ENCODE measurements around the gene SLC29A3. TPM values are rescaled to one million over a fixed set of nuclear protein-coding genes. Genes with fewer than 3 reads are reported as not detected.

Gene SLC29A3
- total RNA-seq, 1 donor from 2014 or later: 11.4 TPM

- Mint-ChIP-seq H3K4me1 (no peaks in the 10 kb centered on the region), H3K9me3 (no peaks in the 10 kb centered on the region), H3K27ac (no peak overlapping the region), H3K36me3 (peaks cover 2% of the 10 kb centered on the region), H3K4me3 (no peak overlapping the region), H3K27me3 (ENCODE audit: low read depth) (no peaks in the 10 kb centered on the region)
- TF ChIP-seq CTCF (IDR thresholded peaks at IDR 0.05; ENCODE audit: unreplicated experiment): no peak
- no peak for DNase-seq (ENCODE audit: low spot score in 2 of 2, unreplicated experiment in 2 of 2)
Observed at GRCh38 chr10:71351087-71351486, 32.0 kb downstream of the SLC29A3 start.

GRCh38 chr10:71351628-71352319 lies 32.7 kb downstream of the SLC29A3 start:
- no peak for DNase-seq (ENCODE audit: low spot score in 2 of 2, unreplicated experiment in 2 of 2)
- Mint-ChIP-seq H3K36me3 (peaks cover 2% of the 10 kb centered on the region), H3K27me3 (ENCODE audit: low read depth) (no peaks in the 10 kb centered on the region), H3K9me3 (no peaks in the 10 kb centered on the region), H3K4me1 (no peaks in the 10 kb centered on the region), H3K27ac (no peak overlapping the region), H3K4me3 (no peak overlapping the region)
- no peak for TF ChIP-seq CTCF (IDR thresholded peaks at IDR 0.05; ENCODE audit: unreplicated experiment)

- DNase-seq (ENCODE audit: low spot score in 2 of 2, unreplicated experiment in 2 of 2): no peak
- Mint-ChIP-seq H3K27me3 (ENCODE audit: low read depth) (no peaks in the 10 kb centered on the region), H3K4me3 (no peak overlapping the region), H3K9me3 (no peaks in the 10 kb centered on the region), H3K4me1 (no peaks in the 10 kb centered on the region), H3K36me3 (peaks cover 13% of the 10 kb centered on the region), H3K27ac (no peak overlapping the region)
- TF ChIP-seq CTCF (IDR thresholded peaks at IDR 0.05; ENCODE audit: unreplicated experiment): no peak
Observed at GRCh38 chr10:71353639-71354038, 34.6 kb downstream of the SLC29A3 start.

GRCh38 chr10:71354776-71355175 lies 35.7 kb downstream of the SLC29A3 start:
- H3K27me3 Mint-ChIP-seq (ENCODE audit: low read depth): no peaks in the 10 kb centered on the region
- H3K36me3 Mint-ChIP-seq: peaks cover 20% of the 10 kb centered on the region
- no peak for DNase-seq (ENCODE audit: low spot score in 2 of 2, unreplicated experiment in 2 of 2)
- H3K4me3 Mint-ChIP-seq: no peak overlapping the region
- TF ChIP-seq CTCF (IDR thresholded peaks at IDR 0.05; ENCODE audit: unreplicated experiment): no peak
- no peak overlapping the region for H3K27ac Mint-ChIP-seq
- no peaks in the 10 kb centered on the region for H3K9me3 Mint-ChIP-seq
- H3K4me1 Mint-ChIP-seq: no peaks in the 10 kb centered on the region

- TF ChIP-seq CTCF (IDR thresholded peaks at IDR 0.05; ENCODE audit: unreplicated experiment): no peak
- DNase-seq (ENCODE audit: low spot score in 2 of 2, unreplicated experiment in 2 of 2): no peak
- peaks cover 21% of the 10 kb centered on the region for H3K36me3 Mint-ChIP-seq
- H3K4me3 Mint-ChIP-seq: no peak overlapping the region
- H3K4me1 Mint-ChIP-seq: no peaks in the 10 kb centered on the region
- no peaks in the 10 kb centered on the region for H3K27me3 Mint-ChIP-seq (ENCODE audit: low read depth)
- no peak overlapping the region for H3K27ac Mint-ChIP-seq
- no peaks in the 10 kb centered on the region for H3K9me3 Mint-ChIP-seq
Observed at GRCh38 chr10:71355886-71356285, 36.8 kb downstream of the SLC29A3 start.

Data from mesothelial cell of epicardium (in vitro differentiated cells).